Calu3 (cell line): ENCODE measurements around the gene FURIN. TPM values are rescaled to one million over a fixed set of nuclear protein-coding genes. Genes with fewer than 3 reads are reported as not detected.

Experiments used
- BruUV-seq: library from RNA; stranded (reverse); fragments of 400-500 nt; replicated peaks from 2 replicates; lab custom pipeline; 2021; lab: Mats Ljungman, UMichigan
- CTCF ChIA-PET: fragments of 300-600 bp; sonication (Branson Sonifier 250); formaldehyde crosslinking; loops from one replicate; lab custom pipeline; 2022; ENCODE audit warnings: antibody characterized with exemption; lab: Charles Lee
- DNase-seq: peaks from one replicate; pipeline ENCODE4 v3.0.0; 2022
- H3K27ac Mint-ChIP-seq: one replicate; pipeline ENCODE4 v1.8.0; 2022; ENCODE audit warnings: mixed read lengths; ENCODE audit not compliant: unreplicated experiment
- H3K27me3 Mint-ChIP-seq: one replicate; pipeline ENCODE4 v1.8.0; 2022; ENCODE audit warnings: mixed read lengths; ENCODE audit not compliant: unreplicated experiment
- H3K36me3 Mint-ChIP-seq: one replicate; pipeline ENCODE4 v1.8.0; 2022; ENCODE audit warnings: mild to moderate bottlenecking, moderate library complexity, mixed read lengths; ENCODE audit not compliant: insufficient read depth, unreplicated experiment
- H3K4me1 Mint-ChIP-seq: one replicate; pipeline ENCODE4 v1.8.0; 2022; ENCODE audit warnings: mild to moderate bottlenecking, low read depth, mixed read lengths; ENCODE audit not compliant: unreplicated experiment
- H3K4me3 Mint-ChIP-seq: one replicate; pipeline ENCODE4 v1.8.0; 2022; ENCODE audit warnings: mild to moderate bottlenecking, low read depth, moderate library complexity, mixed read lengths; ENCODE audit not compliant: unreplicated experiment
- H3K9me3 Mint-ChIP-seq: one replicate; pipeline ENCODE4 v1.8.0; 2022; ENCODE audit warnings: low read depth, mixed read lengths; ENCODE audit not compliant: unreplicated experiment
- CTCF ChIP-seq: fragments of 200-600 bp; IDR thresholded peaks from one replicate; pipeline ENCODE4 v1.8.0; 2022; ENCODE audit warnings: antibody characterized with exemption; ENCODE audit not compliant: unreplicated experiment
- intact Hi-C: fragments of 100-400 bp; cut with micrococcal nuclease; formaldehyde crosslinking; loops from one replicate; pipeline ENCODE4 v1.10.0; 2022; ENCODE audit not compliant: unreplicated experiment
- total RNA-seq: library from RNA; stranded (reverse); gene quantifications from 2 replicates; pipeline ENCODE4 v1.2.3, GENCODE V29; 2022

FURIN gene
- total RNA-seq, 1 experiment from 2014 or later: 76.6 TPM

DNA sequence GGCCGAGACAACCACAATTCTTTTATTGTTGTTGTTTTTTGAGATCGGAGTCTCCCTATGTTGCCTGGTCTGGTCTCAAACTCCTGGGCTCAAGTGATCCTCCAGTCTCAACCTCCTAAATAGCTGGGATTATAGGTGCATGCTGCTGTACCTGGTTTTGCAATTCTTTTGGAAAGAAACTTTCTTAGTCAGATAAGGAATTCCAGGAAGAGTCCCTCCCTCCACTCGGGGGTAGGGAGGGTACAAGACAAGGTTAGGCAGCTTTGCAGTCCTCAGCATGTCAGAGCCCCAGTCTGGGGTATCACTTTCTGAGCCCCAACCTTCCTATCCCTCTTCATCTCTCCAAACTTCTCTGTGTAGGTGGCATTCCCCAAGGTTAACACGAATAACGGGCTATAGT, 33.8 kb upstream of the FURIN start:
- no TSS peak for BruUV-seq
- H3K4me1 Mint-ChIP-seq: no peaks in the 10 kb centered on the region
- no peak for DNase-seq

DNA sequence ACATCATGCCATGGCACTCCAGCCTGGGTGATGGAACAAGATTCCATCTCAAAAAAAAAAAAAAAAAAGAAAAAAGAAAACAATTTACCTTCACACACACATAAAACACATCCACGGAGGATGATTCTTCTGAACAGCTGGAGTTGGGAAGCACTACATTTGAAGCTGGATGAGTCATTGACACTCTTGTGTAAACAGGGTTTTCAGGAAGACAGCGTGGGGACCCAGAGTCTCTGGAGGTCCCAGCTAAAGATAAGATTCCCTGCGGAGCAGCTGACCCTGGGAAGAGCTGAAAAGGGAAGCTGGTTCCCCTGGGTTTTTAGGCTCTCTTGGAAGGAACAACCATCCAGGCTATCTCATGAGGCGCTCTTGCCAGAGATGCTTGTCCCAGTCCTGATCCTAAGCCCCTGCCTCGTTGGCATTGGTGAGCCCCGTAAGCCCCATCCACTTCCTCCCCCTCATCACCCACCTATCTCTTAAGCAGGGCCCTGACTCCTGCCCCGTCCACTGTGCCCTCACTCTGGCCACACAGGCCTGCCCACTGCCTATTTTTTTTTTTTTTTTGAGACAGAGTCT, 32.0 kb upstream of the FURIN start:
- DNase-seq: no peak
- no peak overlapping the region for H3K27ac Mint-ChIP-seq
- CTCF ChIA-PET: interaction anchor here (0.6 to 0.7 kb wide), 2 partner anchors 46 to 1168 kb away, joined by 4 to 5 read pairs; no protein-coding TSS in a partner anchor

More for the DNA sequence above, 33.8 kb upstream of the FURIN start:
- Mint-ChIP-seq H3K27ac (no peak overlapping the region), H3K9me3 (no peaks in the 10 kb centered on the region), H3K36me3 (no peaks in the 10 kb centered on the region), H3K27me3 (peaks cover 30% of the 10 kb centered on the region), H3K4me3 (no peak overlapping the region)
- no peak for TF ChIP-seq CTCF
- intact Hi-C loops: no loop called here
- CTCF ChIA-PET: interaction anchor here (0.7 kb wide), 1 partner anchor 26 kb away, joined by 3 read pairs; no protein-coding TSS in a partner anchor

GRCh38 chr15:90837094-90837493, 31.3 kb upstream of the FURIN start:
- H3K27me3 Mint-ChIP-seq: peaks cover 14% of the 10 kb centered on the region
- BruUV-seq: no TSS peak

More for the DNA sequence above, 32.0 kb upstream of the FURIN start:
- H3K27me3 Mint-ChIP-seq: peaks cover 14% of the 10 kb centered on the region
- no peaks in the 10 kb centered on the region for H3K4me1 Mint-ChIP-seq
- BruUV-seq: no TSS peak
- TF ChIP-seq CTCF: no peak
- H3K36me3 Mint-ChIP-seq: no peaks in the 10 kb centered on the region
- intact Hi-C loops: no loop called here
- no peaks in the 10 kb centered on the region for H3K9me3 Mint-ChIP-seq
- H3K4me3 Mint-ChIP-seq: no peak overlapping the region

DNA sequence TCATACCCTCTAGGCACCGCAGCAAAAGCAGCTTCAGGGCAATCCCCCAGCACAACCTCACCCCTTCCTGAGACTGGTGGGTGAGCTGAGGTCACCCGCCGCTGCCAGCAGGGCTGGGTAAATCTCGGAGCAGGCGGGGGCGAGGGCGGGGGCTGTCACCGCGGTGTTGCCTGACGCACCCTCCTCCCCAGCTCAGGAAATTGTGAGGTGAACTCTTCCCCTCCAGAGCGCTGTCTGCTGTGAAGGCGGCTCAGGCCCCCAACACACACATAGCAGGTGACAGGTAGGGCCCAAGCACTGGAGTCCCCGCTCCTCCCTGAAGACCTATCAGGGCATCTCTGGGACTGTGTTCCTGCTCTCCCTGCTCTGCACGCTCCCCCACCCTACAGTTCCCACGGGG, 30.2 kb upstream of the FURIN start:
- no peak for DNase-seq
- intact Hi-C loops: no loop called here
- H3K27me3 Mint-ChIP-seq: peaks cover 14% of the 10 kb centered on the region
- H3K36me3 Mint-ChIP-seq: no peaks in the 10 kb centered on the region
- no peak for TF ChIP-seq CTCF
- no TSS peak for BruUV-seq
- H3K4me1 Mint-ChIP-seq: no peaks in the 10 kb centered on the region
- CTCF ChIA-PET: no interaction called here
- no peak overlapping the region for H3K27ac Mint-ChIP-seq
- no peaks in the 10 kb centered on the region for H3K9me3 Mint-ChIP-seq
- no peak overlapping the region for H3K4me3 Mint-ChIP-seq

More at GRCh38 chr15:90837094-90837493, 31.3 kb upstream of the FURIN start:
- no peaks in the 10 kb centered on the region for H3K9me3 Mint-ChIP-seq
- intact Hi-C loops: no loop called here
- H3K27ac Mint-ChIP-seq: no peak overlapping the region
- no peaks in the 10 kb centered on the region for H3K36me3 Mint-ChIP-seq
- DNase-seq: no peak
- H3K4me3 Mint-ChIP-seq: no peak overlapping the region
- H3K4me1 Mint-ChIP-seq: no peaks in the 10 kb centered on the region
- CTCF ChIA-PET: interaction anchor here (0.5 kb wide), 1 partner anchor 13 kb away, joined by 4 read pairs; no protein-coding TSS in a partner anchor
- no peak for TF ChIP-seq CTCF
